Epithelial cell of esophagus (primary cell): Measurements from ENCODE around the gene DST.

Experiments used
- DNase-seq: peaks from one replicate; pipeline ENCODE4 v3.0.0; 2010; ENCODE audit warnings: low read depth
- H3K4me3 ChIP-seq: 2 replicates; pipeline ENCODE4 v1.5.1; 2011; ENCODE audit warnings: mild to moderate bottlenecking, low read length, control low read depth
- CTCF ChIP-seq: IDR thresholded peaks from 2 replicates; pipeline ENCODE4 v1.5.1; 2011; ENCODE audit warnings: low read depth, mild to moderate bottlenecking, low read length, control low read depth, inconsistent platforms; ENCODE audit not compliant: insufficient read depth; ENCODE audit errors: missing control alignments

The DST gene

DNA sequence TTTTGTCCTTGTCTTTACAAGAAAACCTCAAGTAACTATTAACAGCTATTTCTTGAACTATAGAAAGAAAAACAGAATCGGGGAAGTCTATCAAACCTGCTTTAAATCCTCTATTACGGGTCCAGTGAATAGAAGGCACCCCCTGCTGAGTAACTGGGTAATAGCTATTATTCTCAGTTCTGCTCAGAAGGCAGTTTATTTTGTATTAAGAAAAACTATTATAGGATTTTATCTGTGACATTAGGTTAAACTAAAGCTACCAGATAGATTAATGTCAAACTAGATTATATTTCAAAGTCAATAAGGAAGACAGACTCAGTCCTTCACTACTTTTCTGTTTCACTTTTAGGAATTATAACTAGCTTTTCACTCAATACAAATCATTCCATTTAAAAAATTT, 93.7 kb downstream of the DST start:
- no peak overlapping the region for H3K4me3 ChIP-seq
- peak; percentile 27 for TF ChIP-seq CTCF
- no peak for DNase-seq

DNA sequence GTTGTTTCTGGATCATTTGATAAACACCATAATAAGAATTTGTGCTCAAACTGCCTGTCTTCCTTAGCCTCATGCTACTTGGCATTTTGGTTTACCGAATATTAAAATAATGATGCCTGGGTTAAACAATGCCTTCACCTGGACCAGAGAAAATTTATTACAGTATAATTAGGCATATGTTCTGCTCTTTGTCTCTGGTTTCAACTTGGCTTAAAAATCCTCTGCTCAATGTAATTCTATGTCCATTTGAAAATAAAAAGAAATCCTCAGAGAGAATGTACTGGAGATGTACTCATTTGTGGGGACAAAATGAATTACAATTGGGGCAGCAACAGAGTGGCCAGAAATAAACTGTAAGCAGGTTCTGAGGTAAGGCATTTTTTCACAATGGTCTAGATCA, 95.0 kb downstream of the DST start:
- TF ChIP-seq CTCF = no peak
- H3K4me3 ChIP-seq = no peak overlapping the region

GRCh38 chr6:56542364-56543331, 100.0 kb downstream of the DST start:
- peak overlapping the region; percentile 64 for H3K4me3 ChIP-seq
- peak; percentile 99 for DNase-seq
- peak; percentile 30 for TF ChIP-seq CTCF

More for the DNA sequence above, 95.0 kb downstream of the DST start:
- no peak for DNase-seq

GRCh38 chr6:56541741-56542360, 100.8 kb downstream of the DST start:
- H3K4me3 ChIP-seq = peak overlapping the region; percentile 64
- no peak for DNase-seq
- no peak for TF ChIP-seq CTCF

DNA sequence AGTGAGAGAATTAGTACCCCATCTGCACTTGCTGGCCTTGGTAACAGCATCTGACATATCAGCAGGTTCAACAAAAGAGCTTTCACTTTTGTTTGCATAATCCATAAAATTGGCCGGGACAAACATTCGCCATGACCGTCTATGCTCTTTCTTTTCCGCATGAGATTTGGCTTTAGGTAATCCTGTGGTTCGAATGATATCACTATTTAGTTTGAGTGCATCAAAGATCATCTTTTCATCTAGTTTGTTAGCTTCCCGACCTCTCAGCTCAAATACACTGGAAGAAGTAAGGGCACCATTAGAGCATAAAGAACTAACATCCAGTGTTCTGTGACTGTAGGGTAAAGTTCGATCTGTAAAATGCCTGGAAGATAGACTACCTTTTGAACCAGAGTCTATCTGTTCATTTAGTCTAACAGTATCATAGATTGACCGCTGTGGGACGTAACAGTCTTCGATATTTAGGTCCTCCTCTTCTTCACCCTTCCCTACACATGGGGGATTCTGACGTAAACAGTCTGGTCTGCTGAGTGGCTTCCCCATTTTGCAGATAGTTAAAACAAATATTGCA, 101.6 kb downstream of the DST start:
- no peak for TF ChIP-seq CTCF
- peak overlapping the region; percentile 64 for H3K4me3 ChIP-seq
- DNase-seq = no peak

GRCh38 chr6:56540232-56541029, 102.3 kb downstream of the DST start:
- no peak for DNase-seq
- TF ChIP-seq CTCF = no peak
- peak overlapping the region; percentile 64 for H3K4me3 ChIP-seq
